Sigmoid colon (tissue), 7 donors: Measurements from ENCODE around the gene RADIL. TPM values are rescaled to one million over a fixed set of nuclear protein-coding genes. Genes with fewer than 3 reads are reported as not detected.

Source experiments
- DNase-seq: peaks from one replicate; pipeline ENCODE4 v3.0.0-alpha.2; 2019
- H3K27ac ChIP-seq, 4 donors: fragments of 200-600 bp; sonication (generic); one replicate each; pipeline ENCODE4 v1.5.1; 2016 to 2019; ENCODE audit warnings: mild to moderate bottlenecking in 1 of 4
- H3K27me3 ChIP-seq, 3 donors: fragments of 200-600 bp; sonication (generic); one replicate each; pipeline ENCODE4 v1.5.1; 2019; ENCODE audit warnings: mild to moderate bottlenecking in 1 of 3
- H3K36me3 ChIP-seq, 4 donors: fragments of 200-600 bp; sonication (generic); one replicate each; pipeline ENCODE4 v1.5.1; 2016 to 2019
- H3K4me1 ChIP-seq, 4 donors: fragments of 200-600 bp; sonication (generic); one replicate each; pipeline ENCODE4 v1.5.1; 2017 to 2019
- H3K4me3 ChIP-seq, 4 donors: fragments of 200-600 bp; sonication (generic); one replicate each; pipeline ENCODE4 v1.5.1; 2017 to 2019; ENCODE audit warnings: mild to moderate bottlenecking in 2 of 4, moderate library complexity in 1 of 4
- H3K9me3 ChIP-seq, 4 donors: fragments of 200-600 bp in 3 of 4; sonication (generic) in 3 of 4; one replicate each; pipeline versions ENCODE4 v1.5.1 to v1.6.1; 2013 to 2019
- EP300 ChIP-seq, 4 donors: sonication (generic); formaldehyde crosslinking; IDR thresholded peaks; one replicate each; pipeline ENCODE4 v1.6.1; 2017; ENCODE audit warnings: antibody characterized with exemption in 4 of 4
- POLR2A ChIP-seq, 2 donors: fragments of 450-650 bp; IDR thresholded peaks; one replicate each; pipeline ENCODE4 v1.6.1; 2016; ENCODE audit warnings: antibody characterized with exemption in 2 of 2, mild to moderate bottlenecking in 2 of 2, moderate library complexity in 2 of 2
- POLR2AphosphoS5 ChIP-seq, 4 donors: sonication (generic); formaldehyde crosslinking; IDR thresholded peaks; one replicate each; pipeline ENCODE4 v1.6.1; 2017; ENCODE audit warnings: antibody characterized with exemption in 4 of 4
- WGBS, 2 donors: extraction: QIAGEN DNeasy Blood & Tissue Kit; methylation state at CpG; one replicate each; pipeline ENCODE4 v1.1.7; 2013; 5-methylcytosine and 5-hydroxymethylcytosine counted together
- intact Hi-C: fragments of 100-400 bp; cut with DNase I; formaldehyde crosslinking; loops from one replicate; pipeline ENCODE4 v1.15.1; 2023
- polyA plus RNA-seq, 3 donors: library from polyadenylated mRNA; stranded (reverse); fragments of 200-250 nt; gene quantifications; one replicate each; pipeline ENCODE4 v1.2.3, GENCODE V29; 2013
- total RNA-seq, 4 donors: library from RNA; depleted of rRNA; stranded (reverse); fragments of >200 nt; gene quantifications; one replicate each; pipeline ENCODE4 v1.1.0, GENCODE V29; 2016
- TF ChIP-seq, protein P1 (sequence below), 4 experiments: fragments of 450-650 bp in 3 of 4; fragments of 200-600 bp in 1 of 4; IDR thresholded peaks; one replicate each; pipeline ENCODE4 v1.5.1; 2016 to 2019; ENCODE audit warnings: antibody characterized with exemption in 4 of 4, mild to moderate bottlenecking in 3 of 4, moderate library complexity in 2 of 4
- donor health status: healthy with polysubstance abuse.
- donor health status: Bipolar disorder and iron deficiency.
- donor health status: healthy.

RADIL gene
- total and polyA plus RNA-seq, 7 donors = 1.2 to 10.8 (median 5.6) TPM

DNA sequence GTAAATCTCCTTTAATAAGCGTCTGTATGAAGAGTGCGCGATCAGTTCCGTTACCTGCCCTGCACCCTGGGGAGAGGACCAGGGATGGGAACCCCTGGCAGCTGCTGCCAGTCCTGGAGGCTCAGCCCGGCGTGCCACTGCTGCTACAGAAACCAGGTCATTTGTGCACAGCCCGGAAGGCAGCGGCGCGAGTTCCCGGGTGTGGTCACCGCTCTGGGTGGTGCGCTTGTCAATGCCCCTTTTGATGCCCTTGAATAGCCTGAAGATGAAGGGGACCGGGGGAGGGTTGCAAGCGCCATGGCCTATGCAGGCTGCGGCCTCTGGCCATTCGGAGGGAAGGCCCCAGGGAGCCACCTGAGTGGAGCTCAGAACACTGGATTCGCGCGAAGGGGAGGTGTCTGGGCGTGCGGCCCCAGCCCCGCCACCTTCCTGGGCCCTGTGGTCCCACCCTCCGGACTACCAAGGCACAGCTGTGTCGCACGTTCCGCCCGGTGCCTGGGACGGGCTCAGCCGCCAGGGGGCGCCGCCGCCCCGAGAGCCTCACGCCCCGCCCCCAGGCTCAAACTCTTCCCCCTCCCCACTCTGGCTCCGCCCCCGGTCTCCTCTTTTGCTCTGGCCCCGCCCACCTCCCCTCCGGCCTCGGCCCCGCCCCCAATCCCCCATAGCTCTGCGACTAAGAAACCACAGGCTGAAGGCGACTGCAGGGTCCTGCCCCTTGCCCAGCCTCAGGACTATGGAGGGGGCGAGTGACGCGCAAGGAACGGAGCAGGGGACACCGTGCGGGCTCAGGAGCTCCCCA is 91.6 kb downstream of the RADIL start:
- Histone ChIP-seq H3K27ac (peak overlapping the region; percentile 57 to 73 (median 72)), H3K4me3 (peak overlapping the region; percentile 20 to 64 (median 56)), H3K4me1 (peaks cover 0 to 17% (median 12%) of the 10 kb centered on the region in 4 donors), H3K9me3 (no peaks in the 10 kb centered on the region), H3K27me3 (no peaks in the 10 kb centered on the region), H3K36me3 (peaks cover 13 to 47% (median 33%) of the 10 kb centered on the region in 4 donors)
- DNase-seq = peak; percentile 87
- WGBS, 2 donors = 45 to 46% methylated on average over 50 of the region's 50 CpGs
- intact Hi-C loops = no loop called here
- TF ChIP-seq, protein P1, sequence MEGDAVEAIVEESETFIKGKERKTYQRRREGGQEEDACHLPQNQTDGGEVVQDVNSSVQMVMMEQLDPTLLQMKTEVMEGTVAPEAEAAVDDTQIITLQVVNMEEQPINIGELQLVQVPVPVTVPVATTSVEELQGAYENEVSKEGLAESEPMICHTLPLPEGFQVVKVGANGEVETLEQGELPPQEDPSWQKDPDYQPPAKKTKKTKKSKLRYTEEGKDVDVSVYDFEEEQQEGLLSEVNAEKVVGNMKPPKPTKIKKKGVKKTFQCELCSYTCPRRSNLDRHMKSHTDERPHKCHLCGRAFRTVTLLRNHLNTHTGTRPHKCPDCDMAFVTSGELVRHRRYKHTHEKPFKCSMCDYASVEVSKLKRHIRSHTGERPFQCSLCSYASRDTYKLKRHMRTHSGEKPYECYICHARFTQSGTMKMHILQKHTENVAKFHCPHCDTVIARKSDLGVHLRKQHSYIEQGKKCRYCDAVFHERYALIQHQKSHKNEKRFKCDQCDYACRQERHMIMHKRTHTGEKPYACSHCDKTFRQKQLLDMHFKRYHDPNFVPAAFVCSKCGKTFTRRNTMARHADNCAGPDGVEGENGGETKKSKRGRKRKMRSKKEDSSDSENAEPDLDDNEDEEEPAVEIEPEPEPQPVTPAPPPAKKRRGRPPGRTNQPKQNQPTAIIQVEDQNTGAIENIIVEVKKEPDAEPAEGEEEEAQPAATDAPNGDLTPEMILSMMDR (IDR thresholded peaks at IDR 0.05) = peak; percentile 24 to 95 (median 68)
- TF ChIP-seq EP300 (IDR thresholded peaks at IDR 0.05) = no peak

DNA sequence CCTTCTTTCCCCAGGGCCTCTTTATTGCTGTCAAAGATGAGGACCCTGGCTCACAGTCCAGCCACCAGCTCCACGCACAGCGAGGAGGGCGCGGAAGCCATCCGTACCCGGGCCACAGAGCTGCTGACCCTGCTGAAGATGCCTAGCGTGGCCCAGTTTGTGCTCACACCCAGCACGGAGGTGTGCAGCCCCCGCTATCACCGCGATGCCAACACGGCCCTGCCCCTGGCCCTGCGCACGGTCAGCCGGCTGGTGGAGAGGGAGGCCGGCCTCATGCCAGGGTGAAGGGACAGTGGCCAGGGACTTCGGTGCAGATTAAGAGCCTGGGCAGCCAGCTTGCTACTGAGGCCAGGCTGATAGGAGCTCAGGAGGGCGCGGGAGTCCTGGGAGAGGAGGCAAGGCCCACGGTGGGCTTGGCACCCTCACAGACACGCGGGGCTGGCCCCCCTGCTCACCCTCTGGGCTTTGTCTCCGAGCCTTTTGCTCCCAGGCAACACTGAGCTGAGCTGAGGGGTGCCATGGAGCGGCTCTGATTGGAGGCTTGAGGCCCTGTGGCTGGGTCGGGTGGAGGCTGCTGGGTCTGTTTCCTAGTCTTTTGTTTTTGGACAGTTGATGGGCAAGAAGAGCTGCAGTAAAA is 92.3 kb downstream of the RADIL start:
- 95% methylated on average over 25 of the region's 25 CpGs for WGBS, 2 donors
- H3K27ac ChIP-seq = peak overlapping the region in 3 of 4 donors; percentile 71 to 73 (median 72)
- intact Hi-C loops = no loop called here

DNA sequence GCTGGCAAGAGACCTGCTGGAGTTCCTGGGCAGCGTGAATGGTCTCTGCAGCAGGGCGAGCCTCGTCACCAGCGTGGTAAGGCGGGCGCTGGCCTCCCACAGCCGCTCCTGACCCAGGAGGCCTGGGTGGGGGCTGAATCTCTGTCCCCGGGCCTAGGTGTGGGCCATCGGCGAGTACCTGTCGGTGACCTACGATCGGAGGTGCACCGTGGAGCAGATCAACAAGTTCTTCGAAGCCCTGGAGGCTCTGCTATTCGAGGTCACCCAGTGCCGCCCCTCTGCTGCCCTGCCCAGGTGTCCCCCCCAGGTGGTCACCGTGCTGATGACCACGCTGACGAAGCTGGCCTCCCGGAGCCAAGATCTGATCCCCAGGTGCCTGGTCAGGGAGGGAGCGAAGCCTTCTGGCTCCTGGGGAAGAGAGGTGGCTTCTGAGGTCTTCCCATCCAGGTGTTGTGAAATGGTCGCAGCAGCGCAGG is 93.0 kb downstream of the RADIL start:
- peaks cover 24 to 61% (median 39%) of the 10 kb centered on the region in 4 donors for H3K36me3 ChIP-seq
- no peak overlapping the region for H3K4me3 ChIP-seq
- intact Hi-C loops = no loop called here
- H3K27ac ChIP-seq = no peak overlapping the region
- H3K9me3 ChIP-seq = no peaks in the 10 kb centered on the region
- 94 to 95% methylated on average over 24 of the region's 24 CpGs for WGBS, 2 donors
- TF ChIP-seq POLR2A (IDR thresholded peaks at IDR 0.05) (no peak), POLR2AphosphoS5 (IDR thresholded peaks at IDR 0.05) (no peak), EP300 (IDR thresholded peaks at IDR 0.05) (no peak)
- TF ChIP-seq, protein P1 (IDR thresholded peaks at IDR 0.05) = no peak
- no peak for DNase-seq
- H3K4me1 ChIP-seq = peaks cover 0 to 17% (median 12%) of the 10 kb centered on the region in 4 donors
- H3K27me3 ChIP-seq = no peaks in the 10 kb centered on the region

More for the DNA sequence above, 92.3 kb downstream of the RADIL start:
- TF ChIP-seq POLR2AphosphoS5 (IDR thresholded peaks at IDR 0.05) = no peak
- TF ChIP-seq POLR2A (IDR thresholded peaks at IDR 0.05) = no peak
- TF ChIP-seq, protein P1 (IDR thresholded peaks at IDR 0.05) = no peak
- no peak for TF ChIP-seq EP300 (IDR thresholded peaks at IDR 0.05)
- Histone ChIP-seq H3K27me3 (no peaks in the 10 kb centered on the region), H3K36me3 (peaks cover 20 to 54% (median 37%) of the 10 kb centered on the region in 4 donors), H3K9me3 (no peaks in the 10 kb centered on the region), H3K4me3 (no peak overlapping the region), H3K4me1 (peaks cover 0 to 17% (median 12%) of the 10 kb centered on the region in 4 donors)
- peak; percentile 70 for DNase-seq

DNA sequence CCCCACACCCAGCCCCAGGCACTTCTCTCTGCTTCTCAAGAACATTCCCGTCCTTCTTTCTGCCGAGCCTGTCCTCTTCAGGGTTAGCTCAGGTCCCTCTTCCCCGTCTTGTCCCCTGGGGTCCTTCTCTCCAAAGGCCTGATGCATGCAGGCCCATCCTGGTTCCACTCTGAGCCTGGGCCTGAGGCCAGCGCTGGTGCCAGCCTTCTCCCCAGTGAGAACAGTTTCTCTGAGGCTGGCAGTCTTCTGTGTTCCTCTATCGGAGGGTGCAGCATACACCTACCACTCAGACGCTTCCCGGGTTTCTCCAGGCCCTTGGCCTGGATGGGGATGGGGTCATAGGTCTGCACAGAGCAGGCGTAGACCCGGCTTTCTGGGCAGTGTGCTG is 93.4 kb downstream of the RADIL start:
- H3K36me3 ChIP-seq = peaks cover 27 to 66% (median 43%) of the 10 kb centered on the region in 4 donors
- no peak for DNase-seq
- TF ChIP-seq, protein P1 (IDR thresholded peaks at IDR 0.05) = no peak
- H3K27me3 ChIP-seq = no peaks in the 10 kb centered on the region
- no peak overlapping the region for H3K4me3 ChIP-seq
- H3K27ac ChIP-seq = no peak overlapping the region
- intact Hi-C loops = no loop called here
- peaks cover 0 to 17% (median 12%) of the 10 kb centered on the region in 4 donors for H3K4me1 ChIP-seq
- 91 to 92% methylated on average over 9 of the region's 9 CpGs for WGBS, 2 donors
- no peaks in the 10 kb centered on the region for H3K9me3 ChIP-seq
